Spleen (tissue), 11 donors: Measurements from ENCODE around the gene CCDC138. TPM values are rescaled to one million over a fixed set of nuclear protein-coding genes. Genes with fewer than 3 reads are reported as not detected.

Experiments used
- DNase-seq: peaks from one replicate; pipeline ENCODE4 v3.0.0-alpha.2; 2020
- H3K27ac ChIP-seq, 8 donors: fragments of 200-600 bp; sonication (generic) in 7 of 8; 1 replicate in 4 of 8; 2 replicates in 4 of 8; pipeline versions ENCODE4 v1.5.0 to v1.8.0; 2016 to 2021; ENCODE audit warnings: inconsistent platforms in 4 of 8, mild to moderate bottlenecking in 4 of 8, moderate library complexity in 1 of 8
- H3K27me3 ChIP-seq, 7 donors: fragments of 200-600 bp; sonication (generic) in 6 of 7; replicated peaks in 1 of 7; 1 replicate in 4 of 7; 2 replicates in 3 of 7; pipeline versions ENCODE4 v1.5.0 to v1.8.0; 2016 to 2021; ENCODE audit warnings: inconsistent platforms in 3 of 7, mild to moderate bottlenecking in 1 of 7
- H3K36me3 ChIP-seq, 6 donors: fragments of 200-600 bp; sonication (generic) in 5 of 6; 1 replicate in 4 of 6; 2 replicates in 2 of 6; pipeline versions ENCODE4 v1.5.0 to v1.8.0; 2016 to 2021; ENCODE audit warnings: inconsistent platforms in 2 of 6
- H3K4me1 ChIP-seq, 6 donors: fragments of 200-600 bp; sonication (generic) in 5 of 6; 1 replicate in 3 of 6; 2 replicates in 3 of 6; pipeline versions ENCODE4 v1.5.0 to v1.8.0; 2016 to 2021; ENCODE audit warnings: inconsistent platforms in 3 of 6
- H3K4me3 ChIP-seq, 8 donors: fragments of 200-600 bp; sonication (generic) in 7 of 8; 1 replicate in 4 of 8; 2 replicates in 4 of 8; pipeline versions ENCODE4 v1.5.0 to v1.8.0; 2016 to 2021; ENCODE audit warnings: inconsistent platforms in 4 of 8, mild to moderate bottlenecking in 4 of 8, moderate library complexity in 2 of 8
- H3K9me3 ChIP-seq, 8 donors: fragments of 200-600 bp; sonication (generic) in 7 of 8; 1 replicate in 4 of 8; 2 replicates in 4 of 8; pipeline versions ENCODE4 v1.5.0 to v1.8.0; 2016 to 2021; ENCODE audit warnings: inconsistent platforms in 4 of 8
- POLR2A ChIP-seq, 3 donors: fragments of 450-650 bp; IDR thresholded peaks; one replicate each; pipeline ENCODE4 v1.5.1; 2017; ENCODE audit warnings: antibody characterized with exemption in 3 of 3, mild to moderate bottlenecking in 1 of 3
- POLR2AphosphoS5 ChIP-seq, 3 donors: sonication (generic); formaldehyde crosslinking; IDR thresholded peaks; one replicate each; pipeline ENCODE4 v1.5.1; 2017; ENCODE audit warnings: antibody characterized with exemption in 3 of 3
- WGBS, 5 donors: extraction: QIAGEN DNeasy Blood & Tissue Kit in 3 of 5; methylation state at CpG; one replicate each; pipeline versions ENCODE4 v1.1.5 to v1.1.7; 2013 to 2018; 5-methylcytosine and 5-hydroxymethylcytosine counted together
- intact Hi-C: fragments of 100-400 bp; cut with DNase I; formaldehyde crosslinking; loops from one replicate; pipeline ENCODE4 v1.15.0; 2023; ENCODE audit warnings: low total_unique reads
- polyA plus RNA-seq, 3 donors: library from polyadenylated mRNA; stranded (reverse); fragments of 200-250 nt; gene quantifications; one replicate each; pipeline ENCODE4 v1.2.1, GENCODE V29; 2013
- total RNA-seq, 7 donors: library from RNA; depleted of rRNA in 3 of 7; stranded (reverse); fragments of >200 nt in 3 of 7; fragmentation: NEBNext Ultra II Directional in 4 of 7; extraction: Animal tissue kit (Norgen Biotek cat#: 25700) in 4 of 7; gene quantifications; one replicate each; pipeline versions ENCODE4 v1.1.0 to v1.2.1, GENCODE V29; 2016 to 2021
- TF ChIP-seq, protein P1 (sequence below), 11 experiments: fragments of 200-600 bp in 7 of 11; fragments of 450-650 bp in 4 of 11; sonication (generic) in 4 of 11; IDR thresholded peaks in 8 of 11; conservative IDR thresholded peaks in 3 of 11; 1 replicate in 7 of 11; 2 replicates in 4 of 11; pipeline versions ENCODE4 v1.4.0 to v1.8.0; 2016 to 2021; ENCODE audit warnings: antibody characterized with exemption in 11 of 11, inconsistent platforms in 4 of 11, mild to moderate bottlenecking in 1 of 11
- donor health status: healthy with polysubstance abuse.
- donor health status: DM: no; HTN: no; CAD: no; lungs with moderate emphysema.
- donor health status: DM: no; HTN: no; CAD: no.
- donor health status: Bipolar disorder and iron deficiency.
- donor health status: healthy.
- donor health status: DM: no; HTN: no; CAD: no.
- donor health status: DM: yes; HTN: yes; CAD: no.

Gene CCDC138
- total and polyA plus RNA-seq, 10 donors: 2.0 to 10.5 (median 4.2) TPM

DNA sequence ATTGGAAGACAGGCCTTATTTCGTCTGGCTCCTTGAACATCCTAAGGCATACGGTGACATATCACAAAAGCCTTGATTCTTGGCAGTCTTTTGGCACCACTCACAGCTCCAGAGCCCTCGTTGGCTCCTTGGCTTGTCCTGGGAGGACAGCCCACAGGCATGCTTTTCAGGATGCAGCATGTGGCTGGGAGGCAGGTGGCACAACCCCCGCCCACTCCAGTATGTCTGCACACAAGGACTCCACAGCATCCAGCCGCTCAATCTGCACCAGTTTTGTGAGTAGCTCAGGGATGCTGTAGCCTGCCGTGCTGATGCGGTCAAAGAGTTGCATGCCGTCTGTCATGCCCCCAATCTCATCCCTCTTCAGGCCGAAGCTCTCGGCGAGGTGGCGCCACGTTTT, 110.2 kb downstream of the CCDC138 start:
- H3K27ac ChIP-seq: no peak overlapping the region
- H3K36me3 ChIP-seq: no peaks in the 10 kb centered on the region

DNA sequence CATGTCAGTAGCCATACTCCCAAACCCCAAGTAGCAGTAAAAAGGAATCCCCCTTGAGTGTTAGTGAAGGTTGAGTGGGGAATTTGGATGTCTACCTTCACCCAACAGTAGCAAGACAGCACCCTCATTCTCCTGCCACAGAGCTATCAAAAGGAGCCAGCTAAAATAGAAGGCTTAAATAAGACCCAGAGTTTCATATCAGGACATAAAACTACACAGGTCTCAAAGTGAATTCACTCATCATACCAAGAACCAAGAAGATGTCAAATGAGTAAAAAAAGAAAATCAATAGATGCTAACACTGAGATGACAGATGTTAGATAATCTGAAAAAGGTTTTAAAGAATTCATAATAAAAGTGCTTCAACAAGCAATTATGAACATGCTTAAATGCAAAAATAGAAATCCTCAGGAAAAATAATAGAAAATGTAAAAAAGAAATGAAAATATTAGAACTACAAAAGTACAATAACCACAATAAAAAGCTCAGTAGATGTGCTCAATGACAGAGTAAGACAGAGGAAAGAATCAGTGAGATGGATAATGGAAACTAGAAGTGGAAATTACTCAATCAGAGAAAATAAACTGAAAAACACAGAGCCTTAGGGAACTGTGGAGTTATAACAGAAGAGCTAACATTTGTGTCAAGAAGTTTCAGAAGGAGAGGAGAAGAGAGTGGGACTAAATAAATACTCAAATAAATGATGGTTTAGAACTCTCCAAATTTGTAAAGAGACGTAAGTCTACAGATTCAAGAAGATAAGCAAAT, 111.9 kb downstream of the CCDC138 start:
- TF ChIP-seq POLR2A (IDR thresholded peaks at IDR 0.05) (no peak), POLR2AphosphoS5 (IDR thresholded peaks at IDR 0.05) (no peak)
- TF ChIP-seq, protein P1, sequence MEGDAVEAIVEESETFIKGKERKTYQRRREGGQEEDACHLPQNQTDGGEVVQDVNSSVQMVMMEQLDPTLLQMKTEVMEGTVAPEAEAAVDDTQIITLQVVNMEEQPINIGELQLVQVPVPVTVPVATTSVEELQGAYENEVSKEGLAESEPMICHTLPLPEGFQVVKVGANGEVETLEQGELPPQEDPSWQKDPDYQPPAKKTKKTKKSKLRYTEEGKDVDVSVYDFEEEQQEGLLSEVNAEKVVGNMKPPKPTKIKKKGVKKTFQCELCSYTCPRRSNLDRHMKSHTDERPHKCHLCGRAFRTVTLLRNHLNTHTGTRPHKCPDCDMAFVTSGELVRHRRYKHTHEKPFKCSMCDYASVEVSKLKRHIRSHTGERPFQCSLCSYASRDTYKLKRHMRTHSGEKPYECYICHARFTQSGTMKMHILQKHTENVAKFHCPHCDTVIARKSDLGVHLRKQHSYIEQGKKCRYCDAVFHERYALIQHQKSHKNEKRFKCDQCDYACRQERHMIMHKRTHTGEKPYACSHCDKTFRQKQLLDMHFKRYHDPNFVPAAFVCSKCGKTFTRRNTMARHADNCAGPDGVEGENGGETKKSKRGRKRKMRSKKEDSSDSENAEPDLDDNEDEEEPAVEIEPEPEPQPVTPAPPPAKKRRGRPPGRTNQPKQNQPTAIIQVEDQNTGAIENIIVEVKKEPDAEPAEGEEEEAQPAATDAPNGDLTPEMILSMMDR (IDR thresholded peaks at IDR 0.05 in 8 of 11, conservative IDR thresholded peaks at IDR 0.05 in 3 of 11): no peak

More for the DNA sequence above, 110.2 kb downstream of the CCDC138 start:
- no peak for DNase-seq
- intact Hi-C loops: no loop called here
- TF ChIP-seq, protein P1 (IDR thresholded peaks at IDR 0.05 in 8 of 11, conservative IDR thresholded peaks at IDR 0.05 in 3 of 11): no peak
- TF ChIP-seq POLR2AphosphoS5 (IDR thresholded peaks at IDR 0.05) (no peak), POLR2A (IDR thresholded peaks at IDR 0.05) (no peak)
- Histone ChIP-seq H3K27me3 (peaks cover 0 to 5% (median 0%) of the 10 kb centered on the region in 7 donors), H3K4me1 (no peaks in the 10 kb centered on the region), H3K9me3 (peaks cover 0 to 32% (median 11%) of the 10 kb centered on the region in 8 donors), H3K4me3 (no peak overlapping the region)
- WGBS, 5 donors: 91 to 96% (median 93%) methylated on average over 12 to 13 of the region's 13 CpGs

GRCh38 chr2:108904680-108905079, 118.1 kb downstream of the CCDC138 start:
- no peak for DNase-seq
- intact Hi-C loops: no loop called here
- Histone ChIP-seq H3K4me1 (no peaks in the 10 kb centered on the region), H3K36me3 (no peaks in the 10 kb centered on the region), H3K27ac (no peak overlapping the region), H3K27me3 (no peaks in the 10 kb centered on the region), H3K4me3 (no peak overlapping the region), H3K9me3 (peaks cover 0 to 20% (median 8%) of the 10 kb centered on the region in 8 donors)
- WGBS, 5 donors: 76 to 85% (median 78%) methylated on average over 3 of the region's 3 CpGs
- no peak for TF ChIP-seq POLR2A (IDR thresholded peaks at IDR 0.05)
- TF ChIP-seq, protein P1 (IDR thresholded peaks at IDR 0.05 in 8 of 11, conservative IDR thresholded peaks at IDR 0.05 in 3 of 11): no peak
- TF ChIP-seq POLR2AphosphoS5 (IDR thresholded peaks at IDR 0.05): no peak

More for the DNA sequence above, 111.9 kb downstream of the CCDC138 start:
- Histone ChIP-seq H3K9me3 (peaks cover 0 to 29% (median 8%) of the 10 kb centered on the region in 8 donors), H3K4me1 (no peaks in the 10 kb centered on the region), H3K27ac (no peak overlapping the region), H3K36me3 (no peaks in the 10 kb centered on the region), H3K27me3 (peaks cover 0 to 5% (median 0%) of the 10 kb centered on the region in 7 donors), H3K4me3 (no peak overlapping the region)
- intact Hi-C loops: no loop called here
- DNase-seq: no peak
- WGBS, 5 donors: 67 to 97% (median 89%) methylated on average over 1 of the region's 1 CpG

GRCh38 chr2:108905176-108905575, 118.6 kb downstream of the CCDC138 start:
- WGBS, 5 donors: 75 to 85% (median 83%) methylated on average over 3 of the region's 3 CpGs
- DNase-seq: peak; percentile 34
- Histone ChIP-seq H3K27me3 (no peaks in the 10 kb centered on the region), H3K9me3 (peaks cover 0 to 15% (median 5%) of the 10 kb centered on the region in 8 donors), H3K4me3 (no peak overlapping the region), H3K27ac (no peak overlapping the region), H3K4me1 (no peaks in the 10 kb centered on the region), H3K36me3 (no peaks in the 10 kb centered on the region)
- TF ChIP-seq POLR2AphosphoS5 (IDR thresholded peaks at IDR 0.05): no peak
- TF ChIP-seq, protein P1 (IDR thresholded peaks at IDR 0.05 in 8 of 11, conservative IDR thresholded peaks at IDR 0.05 in 3 of 11): no peak
- TF ChIP-seq POLR2A (IDR thresholded peaks at IDR 0.05): no peak
- intact Hi-C loops: no loop called here
